HFF-Myc (cell line): ENCODE results near the gene HP.

Experiments
- DNase-seq: peaks from one replicate; pipeline ENCODE4 v3.0.0-alpha.2; 2011; ENCODE audit warnings: low read depth; ENCODE audit errors: extremely low read depth
- H3K4me3 ChIP-seq: replicated peaks from 2 replicates; pipeline ENCODE4 v1.5.1; 2011; ENCODE audit warnings: low read depth, mild to moderate bottlenecking, control low read depth, low read length
- CTCF ChIP-seq: IDR thresholded peaks from 2 replicates; pipeline ENCODE4 v1.5.1; 2012; ENCODE audit warnings: mild to moderate bottlenecking, low read depth, low read length, control low read depth; ENCODE audit errors: missing control alignments

HP gene

GRCh38 chr16:72043058-72043457, 11.2 kb upstream of the HP start:
- H3K4me3 ChIP-seq, result no peak overlapping the region
- no peak for TF ChIP-seq CTCF
- no peak for DNase-seq

DNA sequence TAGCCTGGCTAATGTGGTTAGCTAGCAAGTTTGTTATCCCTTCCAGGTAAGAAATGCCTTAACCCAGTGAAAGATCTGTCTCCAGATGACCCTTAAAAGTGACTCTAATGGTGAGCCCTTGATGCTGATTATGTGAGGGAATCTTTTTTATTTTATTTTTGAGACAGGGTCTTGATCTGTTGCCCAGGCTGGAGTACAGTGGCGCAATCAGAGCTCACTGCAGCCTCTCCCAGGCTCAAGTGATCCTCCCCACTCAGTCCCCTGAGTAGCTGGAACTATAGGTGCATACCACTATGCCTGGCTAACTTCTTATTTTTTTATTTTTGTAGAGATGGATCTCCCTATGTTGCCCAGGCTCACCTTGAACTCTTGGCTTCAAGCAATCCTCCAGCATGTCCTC, 10.8 kb upstream of the HP start:
- TF ChIP-seq CTCF, result no peak
- H3K4me3 ChIP-seq, result no peak overlapping the region
- no peak for DNase-seq

DNA sequence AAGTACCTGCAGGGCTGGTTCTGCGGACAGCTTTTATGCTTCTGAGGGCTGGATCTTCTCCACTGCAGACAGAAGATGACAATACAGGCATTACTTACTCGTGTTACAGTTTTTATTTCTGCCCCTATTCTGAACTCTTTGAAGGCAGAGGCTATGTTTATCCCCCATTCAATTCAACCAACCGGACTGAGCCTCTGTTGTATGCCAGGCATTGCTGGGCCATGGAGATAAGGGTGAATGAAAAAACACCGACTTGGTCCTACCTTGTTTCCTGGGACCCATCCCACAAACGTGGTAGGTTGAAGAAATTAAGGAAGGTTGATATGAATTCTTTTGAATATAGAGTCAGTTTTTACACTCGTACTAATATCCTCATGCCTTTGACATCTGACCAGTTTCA, 10.0 kb upstream of the HP start:
- DNase-seq, result no peak
- TF ChIP-seq CTCF, result no peak
- H3K4me3 ChIP-seq, result no peak overlapping the region

DNA sequence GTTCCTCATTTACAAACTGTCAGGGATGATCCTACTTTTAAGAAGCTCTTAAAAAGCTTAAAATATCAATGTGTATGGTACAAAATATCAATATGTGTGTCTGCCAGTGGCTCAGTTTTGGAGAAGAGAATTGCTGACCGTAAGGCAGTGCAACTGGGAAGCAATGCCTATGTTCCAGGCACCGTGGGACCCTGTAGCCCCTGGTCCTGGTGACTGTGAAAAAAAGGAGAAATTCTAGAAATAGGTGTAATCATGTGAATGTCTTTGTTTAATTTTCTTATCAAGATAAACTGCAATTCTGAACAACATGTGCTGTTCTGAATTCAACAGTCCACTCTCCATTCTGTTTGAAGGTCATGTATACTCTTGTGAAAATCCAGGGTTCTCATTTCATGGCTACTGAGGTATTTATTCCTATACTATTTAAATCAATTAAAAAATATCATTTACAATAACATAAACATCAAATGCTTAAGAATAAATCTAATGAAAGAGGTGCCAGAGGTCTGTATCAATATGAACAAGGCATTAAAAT, 9.4 kb upstream of the HP start:
- no peak for DNase-seq

DNA sequence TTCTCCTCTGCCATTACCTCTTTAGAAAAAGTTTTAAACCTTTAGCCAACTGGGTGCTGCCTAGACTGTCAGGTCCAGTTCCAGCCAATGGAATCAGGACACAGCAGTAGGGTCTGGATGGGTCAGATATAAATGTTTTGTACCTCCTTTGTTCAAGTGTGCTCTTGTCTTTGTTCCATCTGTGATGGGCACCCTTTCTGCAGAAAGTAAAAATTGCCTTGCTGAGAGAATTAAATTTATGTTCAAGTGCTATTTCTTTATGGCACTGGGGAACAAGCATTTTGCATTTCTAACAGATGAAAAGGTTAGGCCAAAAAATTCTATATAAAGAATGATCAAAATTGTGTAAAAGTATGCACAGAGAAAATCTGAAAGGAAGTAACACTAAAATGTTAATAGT, 5.2 kb upstream of the HP start:
- no peak for TF ChIP-seq CTCF
- H3K4me3 ChIP-seq, result no peak overlapping the region
- DNase-seq, result no peak

More for the DNA sequence above, 9.4 kb upstream of the HP start:
- no peak overlapping the region for H3K4me3 ChIP-seq
- no peak for TF ChIP-seq CTCF

GRCh38 chr16:72050769-72051464, 3.4 kb upstream of the HP start:
- no peak for TF ChIP-seq CTCF
- no peak for DNase-seq
- H3K4me3 ChIP-seq, result no peak overlapping the region

DNA sequence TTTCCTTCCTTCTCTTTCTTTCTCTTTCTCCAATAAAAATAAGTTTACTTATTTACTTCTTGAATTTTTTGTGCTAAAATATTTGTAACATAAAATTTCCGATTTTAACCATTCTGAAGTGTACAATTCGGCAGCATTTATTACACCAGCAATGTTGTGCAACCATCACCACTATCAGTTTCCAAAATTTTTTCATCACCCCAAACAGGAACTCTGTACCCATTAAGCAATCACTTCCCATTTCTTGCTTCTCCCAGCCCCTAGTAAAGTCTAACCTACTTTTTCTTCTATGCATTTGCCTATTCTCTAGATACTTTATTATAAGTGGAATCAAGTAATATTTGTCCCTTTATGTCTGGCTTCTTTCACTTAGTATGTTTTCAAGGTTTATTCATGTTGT, 2.5 kb upstream of the HP start:
- no peak overlapping the region for H3K4me3 ChIP-seq
- TF ChIP-seq CTCF, result no peak
- no peak for DNase-seq
